Measurements from ENCODE around the gene GEMIN4. TPM values are rescaled to one million over a fixed set of nuclear protein-coding genes. Genes with fewer than 3 reads are reported as not detected.
"Not testable (repeated sequence)": the region's sequence is repeated elsewhere in the genome, so short reads cannot be mapped to it uniquely, and the experiment has no call there.

The GEMIN4 gene
- polyA plus RNA-seq (ENCODE audit: insufficient read length): 12.6 TPM

DNA sequence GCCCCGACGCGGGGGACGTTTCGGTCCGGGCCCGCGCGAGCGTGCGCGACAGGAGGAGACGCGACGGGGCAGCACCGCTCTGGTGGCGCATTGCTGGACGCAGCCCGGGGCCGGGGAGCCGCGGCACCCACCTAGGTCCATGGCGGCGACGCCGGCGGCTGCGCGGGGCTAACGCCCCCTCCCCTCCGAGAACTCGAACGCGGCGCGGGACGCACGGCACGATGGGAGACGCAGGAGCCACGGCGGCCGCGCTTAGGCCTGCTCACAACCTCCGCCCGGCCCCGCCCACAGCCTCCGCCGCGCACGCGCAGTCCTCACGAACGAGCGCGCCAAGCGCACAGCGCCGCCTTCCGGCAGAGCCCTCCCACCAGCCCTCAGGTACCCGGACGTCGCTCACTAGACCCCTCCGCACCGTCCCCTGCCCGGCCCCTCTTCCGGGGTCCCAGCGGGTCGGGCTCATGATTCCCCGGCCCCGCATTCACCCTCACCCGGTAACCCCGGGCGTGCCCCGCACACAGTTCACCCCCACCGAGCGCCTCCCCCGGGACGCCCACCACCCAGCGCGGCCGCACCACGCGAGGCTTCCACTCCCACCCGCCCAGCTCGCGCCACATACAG, at the start of gene GEMIN4:
Gene GEMIN4 (minus strand): TSS at position 263 of the 618 bp plus-strand sequence. CDS start 122 bp downstream, at position 141.
- DNase-seq (ENCODE audit: low read depth): peak; percentile 57

DNA sequence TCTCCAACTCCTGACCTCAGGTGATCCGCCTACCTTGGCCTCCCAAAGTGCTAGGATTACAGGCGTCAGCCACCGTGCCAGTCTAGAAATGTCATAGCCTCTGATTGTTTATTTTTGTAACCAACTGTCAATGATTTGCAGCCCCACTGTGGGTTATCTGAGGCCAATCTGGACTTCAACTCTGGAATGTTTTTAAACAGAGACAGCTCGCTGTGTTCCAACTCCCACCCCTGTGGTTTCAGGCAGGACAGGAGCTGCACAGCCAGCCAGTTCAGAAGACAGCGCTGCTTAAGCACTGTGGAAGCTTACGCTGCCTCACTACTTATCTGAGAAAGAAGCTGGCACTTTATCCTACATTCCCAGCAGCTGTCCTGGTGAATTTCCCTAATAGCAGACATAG, 49.6 kb upstream of the GEMIN4 start:
- no peak for DNase-seq (ENCODE audit: low read depth)

DNA sequence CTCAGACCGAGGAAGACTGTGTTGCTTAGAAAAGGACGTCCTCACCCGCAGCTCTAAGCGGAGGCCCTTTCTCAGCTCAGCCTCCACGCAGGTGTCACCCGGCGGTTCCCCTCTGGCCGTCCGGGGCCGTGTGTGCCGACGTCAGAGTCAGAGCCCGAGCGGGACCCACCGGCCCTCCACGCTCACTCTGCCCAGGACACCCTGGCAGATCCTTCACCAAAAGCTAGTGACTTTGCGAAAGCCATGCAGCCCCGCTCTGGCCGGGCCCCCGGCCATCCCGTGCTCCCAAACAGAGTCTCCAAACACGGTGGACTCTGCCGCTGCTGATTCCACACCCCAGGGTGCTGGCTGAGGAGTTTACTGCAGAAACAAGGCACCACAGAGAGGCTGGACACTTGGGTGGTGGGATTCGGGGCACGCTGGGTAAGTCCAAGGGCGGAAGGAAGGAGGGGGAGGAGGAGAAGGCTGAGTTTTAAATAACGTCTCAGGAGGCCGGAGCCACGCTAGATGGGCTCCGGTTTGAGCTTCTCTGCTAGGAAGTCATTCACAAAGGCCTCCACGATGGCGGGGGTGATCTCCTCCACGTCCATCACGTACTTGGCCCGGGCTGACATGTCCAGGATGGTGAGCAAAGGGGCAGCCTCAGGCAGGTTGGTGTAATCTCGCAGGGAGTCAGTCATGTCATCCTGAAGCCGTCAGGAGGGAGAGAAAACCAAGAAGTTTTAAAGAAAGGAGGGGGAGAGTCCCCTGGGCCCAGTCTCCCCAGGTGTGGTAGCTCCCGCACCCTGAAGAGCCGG, 48.6 kb upstream of the GEMIN4 start:
- DNase-seq (ENCODE audit: low read depth): no peak

DNA sequence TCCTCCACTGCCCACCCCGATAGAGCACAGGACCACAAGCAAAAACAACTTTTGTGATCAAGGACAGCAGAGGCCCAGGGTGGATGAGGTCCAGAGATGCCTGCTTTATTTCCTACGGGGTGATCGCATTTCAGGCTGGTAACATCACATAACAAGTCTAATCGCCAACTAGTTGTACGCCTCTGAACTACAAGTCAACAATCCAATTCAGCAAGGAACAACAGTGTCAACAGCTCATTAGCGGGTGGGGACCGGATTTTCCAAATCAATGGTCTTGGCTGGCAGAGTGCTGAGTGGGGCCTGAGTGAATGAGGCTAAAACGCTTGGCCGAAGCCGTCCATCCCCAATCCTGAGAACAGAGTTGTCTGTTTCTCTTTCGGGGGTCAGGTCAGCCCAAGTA, 47.2 kb upstream of the GEMIN4 start:
- DNase-seq (ENCODE audit: low read depth): no peak

DNA sequence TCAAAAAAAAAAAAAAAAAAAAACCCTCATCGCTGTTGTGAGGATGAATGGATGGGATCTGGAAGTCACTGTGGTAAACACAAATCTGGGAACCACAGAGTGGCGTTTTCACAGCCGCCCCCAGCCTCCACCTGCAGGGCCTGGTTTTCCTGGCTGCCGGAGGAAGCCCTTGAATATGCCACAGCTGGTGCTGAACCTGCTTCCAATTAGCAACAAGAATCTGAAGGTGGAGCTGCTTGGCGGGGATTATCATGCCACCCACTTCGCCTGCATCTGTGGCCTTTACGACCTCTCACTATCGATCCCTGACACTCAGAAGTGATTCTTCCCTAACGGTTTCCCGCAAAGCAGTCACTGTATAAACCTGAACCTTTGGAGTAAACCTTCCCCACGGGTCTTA, 46.2 kb upstream of the GEMIN4 start:
- DNase-seq (ENCODE audit: low read depth): no peak

DNA sequence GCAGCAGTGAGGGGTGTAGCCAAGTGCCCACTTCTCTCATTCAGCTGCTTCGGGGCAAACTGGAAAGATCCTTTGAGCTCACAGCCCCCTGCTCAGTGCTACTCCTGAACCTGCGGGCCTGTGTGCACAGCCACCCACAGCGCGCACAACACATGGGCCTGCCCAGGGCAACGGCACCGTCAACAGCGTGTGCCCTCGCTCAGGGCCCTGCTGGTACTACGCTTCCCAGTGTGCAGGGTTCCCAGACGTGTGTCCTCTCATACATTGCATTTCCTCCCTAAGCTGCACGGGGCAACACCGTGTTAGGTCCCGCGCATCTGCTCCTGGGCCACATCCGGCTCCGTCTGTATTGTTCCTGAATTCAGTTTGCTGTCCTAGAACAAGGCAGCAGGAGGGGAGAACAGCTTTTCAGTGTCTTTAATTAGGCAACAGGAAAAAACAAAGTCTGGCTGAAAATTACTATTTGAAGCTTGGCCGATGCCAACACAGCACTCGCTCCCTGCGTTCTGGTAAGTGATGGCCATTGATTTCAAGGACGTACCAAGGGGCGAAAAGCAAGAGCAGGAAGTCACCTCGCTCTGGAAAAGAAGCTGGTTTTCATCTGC, 45.3 kb upstream of the GEMIN4 start:
- no peak for DNase-seq (ENCODE audit: low read depth)

DNA sequence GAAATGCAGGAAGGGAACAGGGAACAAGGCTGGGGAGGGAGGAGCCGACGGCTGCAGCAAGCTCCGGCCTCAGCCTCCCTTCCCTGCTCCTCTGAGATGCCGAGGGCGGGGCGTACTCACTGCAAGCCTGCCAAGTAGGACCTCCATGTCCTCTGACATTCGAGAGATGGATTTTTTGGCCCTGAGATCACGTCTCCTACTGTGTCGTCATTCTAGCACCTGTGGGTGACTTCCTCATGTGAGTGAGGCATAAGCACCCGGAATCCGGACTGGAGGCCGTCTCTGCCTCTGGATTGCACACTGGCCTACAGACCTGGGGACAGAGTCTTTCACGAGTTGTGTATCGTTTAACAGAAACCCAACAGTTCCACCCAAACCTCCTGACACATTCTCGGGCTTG, 44.5 kb upstream of the GEMIN4 start:
- no peak for DNase-seq (ENCODE audit: low read depth)

DNA sequence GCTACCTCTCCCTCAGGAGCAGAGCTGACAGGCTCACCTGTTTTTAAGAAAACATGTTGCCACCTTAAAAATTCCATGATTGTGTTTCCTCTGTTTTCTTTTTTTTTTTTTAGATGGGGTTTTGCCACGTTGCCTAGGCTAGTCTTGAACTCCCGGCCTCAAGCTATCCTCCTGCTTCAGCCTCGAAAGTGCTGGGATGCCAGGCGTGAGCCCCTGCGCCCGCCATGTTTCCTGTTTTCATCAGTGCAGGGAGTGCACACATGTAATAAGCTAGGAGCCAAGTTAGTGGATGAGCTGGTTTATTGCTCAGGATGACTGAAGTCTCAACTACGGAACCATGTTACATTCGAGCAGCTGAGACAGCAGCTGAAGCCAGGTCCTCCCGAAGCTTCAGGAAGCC, 43.7 kb upstream of the GEMIN4 start:
- DNase-seq (ENCODE audit: low read depth): no peak

DNA sequence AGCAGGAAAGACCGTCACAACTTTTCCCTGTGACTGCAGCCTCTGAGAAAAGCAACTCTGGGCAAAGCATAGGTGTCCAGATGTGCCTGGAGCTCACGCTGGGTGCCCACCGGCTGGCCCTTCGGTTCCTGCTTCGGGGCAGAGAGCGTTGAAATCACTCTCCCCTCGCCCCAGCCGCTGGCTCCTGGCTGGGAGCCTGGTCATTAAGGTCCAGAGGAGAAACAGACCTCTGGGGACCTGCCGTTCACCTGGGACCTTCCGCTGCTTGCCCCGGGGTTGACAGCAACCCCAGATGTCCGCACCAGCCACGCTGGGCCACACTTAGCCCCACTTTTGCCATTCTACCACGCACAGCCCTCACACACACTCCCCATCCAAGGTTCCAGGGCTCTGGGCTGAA, 43.2 kb upstream of the GEMIN4 start:
- DNase-seq (ENCODE audit: low read depth): no peak

DNA sequence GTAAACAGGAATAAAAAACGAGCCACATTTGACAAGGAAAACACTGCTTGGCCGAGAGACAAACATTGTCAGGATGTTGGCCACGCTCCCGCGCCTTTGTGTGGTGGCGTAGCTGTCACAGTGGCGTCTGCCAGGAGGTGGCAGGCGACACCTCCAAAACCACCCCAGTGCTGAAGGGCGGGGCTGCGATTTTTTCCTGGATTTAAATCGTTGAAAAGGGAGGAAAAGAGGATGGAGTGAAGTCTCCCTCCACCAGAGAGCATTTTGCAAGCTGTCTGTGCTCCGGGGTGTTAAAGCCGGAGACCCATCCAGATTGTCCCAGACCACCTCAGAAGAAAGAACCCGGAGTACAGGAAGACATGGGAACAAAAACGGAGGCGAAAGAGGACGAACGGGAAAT, 42.8 kb upstream of the GEMIN4 start:
- DNase-seq (ENCODE audit: low read depth): peak; percentile 76

DNA sequence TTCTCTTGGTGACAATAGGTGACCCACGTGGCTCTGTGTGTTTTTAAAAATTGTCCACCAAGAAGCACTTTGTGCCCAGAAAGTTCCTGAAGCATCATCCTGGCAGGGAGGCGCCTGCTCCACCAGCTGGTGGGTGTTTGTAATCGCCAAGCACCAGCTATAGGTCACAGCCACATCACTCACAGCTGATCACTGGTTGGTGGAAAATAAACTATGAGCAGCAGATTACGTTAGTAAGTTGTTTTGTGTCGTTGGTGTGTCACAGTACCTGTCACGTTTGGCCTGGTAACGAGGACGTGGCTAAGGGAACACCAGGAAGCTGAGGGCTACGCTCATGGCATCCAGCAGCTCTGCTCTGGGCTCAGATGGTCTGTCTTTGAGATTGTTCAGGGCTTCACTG, 40.2 kb upstream of the GEMIN4 start:
- no peak for DNase-seq (ENCODE audit: low read depth)

DNA sequence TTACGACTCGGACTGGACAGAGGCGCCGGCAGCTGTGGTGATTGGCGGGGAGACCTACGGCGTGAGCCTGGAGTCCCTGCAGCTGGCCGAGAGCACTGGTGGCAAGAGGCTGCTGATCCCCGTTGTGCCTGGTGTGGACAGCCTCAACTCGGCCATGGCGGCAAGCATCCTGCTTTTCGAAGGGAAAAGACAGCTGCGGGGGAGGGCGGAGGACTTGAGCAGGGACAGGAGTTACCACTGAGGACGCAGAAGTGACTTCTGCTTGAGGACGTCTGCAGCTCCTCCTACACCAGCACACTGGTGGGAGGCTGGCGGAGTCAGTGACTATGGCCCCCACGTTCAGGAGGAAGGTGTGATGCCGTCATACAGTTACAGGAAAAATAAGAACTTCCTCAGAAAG, 39.8 kb upstream of the GEMIN4 start:
- DNase-seq (ENCODE audit: low read depth): no peak

DNA sequence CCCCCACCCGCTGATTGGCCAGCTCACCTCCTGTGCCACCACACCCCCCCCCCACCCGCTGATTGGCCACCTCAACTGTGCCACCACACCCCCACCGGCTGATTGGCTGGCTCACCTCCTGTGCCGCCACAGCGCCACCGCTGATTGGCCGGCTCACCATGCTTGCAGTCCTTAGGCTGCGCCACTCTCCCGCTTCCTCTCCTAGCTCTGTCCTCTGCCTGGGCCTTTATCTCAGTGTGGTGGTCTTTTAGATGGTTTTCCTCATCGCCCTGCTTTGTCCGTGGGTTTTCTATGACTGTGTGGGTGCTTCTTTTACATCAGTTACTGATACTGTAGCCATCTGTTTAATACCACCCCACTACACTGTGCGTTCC, 38.8 kb upstream of the GEMIN4 start:
- not testable (repeated sequence) for DNase-seq (ENCODE audit: low read depth)

DNA sequence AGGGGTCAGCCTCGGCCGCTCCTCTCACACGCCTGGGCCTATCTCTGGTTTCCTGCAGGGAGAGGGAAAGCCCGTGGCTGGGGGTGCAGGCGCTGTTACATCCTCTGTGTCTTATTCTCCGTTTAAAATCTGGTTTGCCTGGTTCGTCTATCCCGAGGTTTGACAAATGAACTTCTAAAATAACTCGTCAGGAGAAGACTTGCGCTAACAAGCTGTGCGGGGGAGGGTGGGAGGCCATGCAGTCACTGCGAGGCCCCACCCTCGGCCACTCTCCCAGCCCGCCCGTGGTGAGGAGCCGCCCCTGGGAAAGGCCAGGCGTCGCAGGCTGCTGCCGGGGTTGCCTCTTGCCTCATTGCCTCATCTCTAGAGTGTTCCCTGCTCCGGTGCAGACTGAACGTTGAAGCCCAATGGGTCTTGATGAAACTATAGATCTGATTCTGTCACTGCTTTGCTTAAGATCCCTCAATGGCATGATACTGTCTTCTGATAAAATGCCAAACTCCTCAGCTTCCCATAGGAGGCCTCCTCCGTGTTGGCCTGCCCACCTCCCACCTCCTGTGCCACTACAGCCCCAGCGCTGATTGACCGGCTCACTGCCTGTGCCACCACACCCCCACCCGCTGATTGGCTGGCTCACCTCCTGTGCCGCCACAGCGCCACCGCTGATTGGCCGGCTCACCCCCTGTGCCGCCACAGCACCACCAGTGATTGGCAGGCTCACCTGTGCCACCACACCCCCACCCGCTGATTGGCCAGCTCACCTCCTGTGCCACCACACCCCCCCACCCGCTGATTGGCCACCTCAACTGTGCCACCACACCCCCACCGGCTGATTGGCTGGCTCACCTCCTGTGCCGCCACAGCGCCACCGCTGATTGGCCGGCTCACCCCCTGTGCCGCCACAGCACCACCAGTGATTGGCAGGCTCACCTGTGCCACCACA, 38.1 kb upstream of the GEMIN4 start:
- not testable (repeated sequence) for DNase-seq (ENCODE audit: low read depth)

DNA sequence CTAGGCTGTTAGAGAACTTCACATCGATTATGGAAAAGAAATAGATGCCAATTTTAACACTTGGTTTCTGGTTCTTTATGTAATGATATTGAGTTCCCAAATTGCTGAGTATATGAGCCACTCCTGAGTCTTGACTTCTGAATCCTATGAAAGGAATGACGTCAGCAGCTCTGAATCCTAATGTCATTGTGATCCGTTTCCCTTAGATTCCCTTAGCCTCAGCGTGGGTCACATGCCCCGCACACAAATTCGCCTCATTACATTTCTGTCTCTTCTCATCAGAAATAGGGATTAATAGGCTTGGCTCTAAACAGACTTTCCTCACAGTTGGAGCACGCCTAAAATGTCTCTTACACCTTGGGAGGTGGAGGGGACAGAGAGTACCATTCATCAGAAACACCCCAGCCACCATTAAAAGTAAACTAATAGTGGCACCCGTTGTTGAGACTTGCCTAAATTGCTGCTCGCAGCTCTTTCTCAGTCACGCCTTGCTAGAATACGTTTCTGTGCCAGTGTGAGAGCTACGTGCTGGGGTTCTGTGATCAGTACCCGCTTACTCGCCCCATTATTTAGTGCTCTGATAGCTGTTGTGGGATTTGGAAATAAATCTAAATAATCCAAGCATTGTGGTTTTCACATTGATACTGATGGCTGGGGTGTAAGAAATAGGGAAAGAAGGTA, 37.2 kb upstream of the GEMIN4 start:
- no peak for DNase-seq (ENCODE audit: low read depth)

DNA sequence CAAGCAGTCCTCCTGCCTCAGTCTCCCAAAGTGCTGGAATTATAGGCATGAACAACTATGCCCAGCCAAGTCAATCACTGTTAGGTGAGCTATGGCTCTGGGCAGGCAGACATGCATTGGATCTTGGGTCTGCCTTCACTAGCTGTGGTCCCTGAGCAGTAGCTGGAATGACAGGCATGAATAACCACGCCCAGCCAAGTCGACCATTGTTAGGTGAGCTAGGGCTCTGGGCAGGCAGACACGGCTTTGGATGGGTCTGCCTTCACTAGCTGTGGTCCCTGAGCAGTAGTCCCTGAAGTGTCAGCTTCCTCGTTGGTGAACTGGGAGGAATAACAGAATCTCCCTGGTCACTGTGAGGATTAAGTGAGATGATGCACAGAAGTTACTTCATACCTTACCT, 36.5 kb upstream of the GEMIN4 start:
- DNase-seq (ENCODE audit: low read depth): no peak

DNA sequence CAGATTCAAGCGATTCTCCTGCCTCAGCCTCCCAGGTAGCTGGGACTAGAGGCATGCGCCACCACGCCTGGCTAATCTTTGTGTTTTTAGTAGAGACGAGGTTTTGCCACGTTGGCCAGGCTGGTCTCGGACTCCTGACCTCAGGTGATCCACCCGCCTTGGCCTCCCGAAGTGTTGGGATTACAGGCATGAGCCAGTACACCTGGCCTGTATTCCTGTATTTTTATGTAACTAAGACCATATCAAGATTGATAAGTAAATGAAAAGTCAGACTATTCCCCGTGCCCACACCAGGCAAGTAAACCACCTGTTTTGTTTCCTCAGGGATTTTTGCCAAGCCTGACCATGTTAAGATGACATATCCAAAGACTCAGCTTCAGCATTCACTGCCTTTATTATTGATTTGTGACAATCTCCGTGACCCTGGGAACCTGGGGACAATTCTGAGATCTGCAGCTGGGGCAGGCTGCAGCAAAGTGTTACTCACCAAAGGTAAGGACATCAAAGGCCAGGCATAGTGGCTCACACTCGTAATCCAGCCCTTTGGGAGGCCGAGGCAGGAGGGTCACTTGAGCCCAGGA, 35.7 kb upstream of the GEMIN4 start:
- no peak for DNase-seq (ENCODE audit: low read depth)

DNA sequence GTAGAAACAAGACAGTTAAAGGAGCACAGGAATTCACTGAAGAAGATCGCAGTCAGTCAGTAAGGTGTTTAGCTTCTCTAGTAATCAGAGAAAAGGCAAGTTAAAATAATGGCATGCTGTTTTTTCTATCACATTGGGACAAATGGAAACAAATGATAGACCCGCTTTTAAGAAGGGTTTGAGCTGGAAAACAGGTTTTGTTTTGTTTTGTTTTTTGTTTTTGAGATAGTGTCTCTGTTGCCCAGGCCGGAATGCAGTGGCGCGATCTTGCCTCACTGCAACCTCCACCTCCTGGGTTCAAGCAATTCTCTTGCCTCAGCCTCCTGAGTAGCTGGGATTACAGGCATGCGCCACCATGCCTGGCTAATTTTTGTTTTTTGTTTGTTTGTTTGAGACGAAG, 33.8 kb upstream of the GEMIN4 start:
- not testable (repeated sequence) for DNase-seq (ENCODE audit: low read depth)

DNA sequence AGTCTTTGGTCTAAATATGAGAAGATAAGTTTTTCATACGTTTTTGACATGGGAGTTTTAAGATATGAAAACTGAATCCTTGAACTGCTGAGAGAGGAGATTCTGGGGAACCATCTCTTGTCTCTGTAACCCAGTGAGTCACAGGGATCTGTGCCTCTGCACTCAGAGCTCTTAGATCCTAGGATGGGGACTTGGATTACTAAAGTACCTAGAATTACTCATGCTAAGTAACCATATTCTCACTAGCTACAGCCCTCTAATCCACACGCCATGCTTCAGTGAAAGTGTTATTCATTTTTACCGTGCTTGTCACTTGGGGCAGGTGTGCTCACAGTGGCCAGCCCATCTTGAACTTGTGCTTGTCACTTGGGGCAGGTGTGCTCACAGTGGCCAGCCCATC, 32.1 kb upstream of the GEMIN4 start:
- DNase-seq (ENCODE audit: low read depth): no peak

DNA sequence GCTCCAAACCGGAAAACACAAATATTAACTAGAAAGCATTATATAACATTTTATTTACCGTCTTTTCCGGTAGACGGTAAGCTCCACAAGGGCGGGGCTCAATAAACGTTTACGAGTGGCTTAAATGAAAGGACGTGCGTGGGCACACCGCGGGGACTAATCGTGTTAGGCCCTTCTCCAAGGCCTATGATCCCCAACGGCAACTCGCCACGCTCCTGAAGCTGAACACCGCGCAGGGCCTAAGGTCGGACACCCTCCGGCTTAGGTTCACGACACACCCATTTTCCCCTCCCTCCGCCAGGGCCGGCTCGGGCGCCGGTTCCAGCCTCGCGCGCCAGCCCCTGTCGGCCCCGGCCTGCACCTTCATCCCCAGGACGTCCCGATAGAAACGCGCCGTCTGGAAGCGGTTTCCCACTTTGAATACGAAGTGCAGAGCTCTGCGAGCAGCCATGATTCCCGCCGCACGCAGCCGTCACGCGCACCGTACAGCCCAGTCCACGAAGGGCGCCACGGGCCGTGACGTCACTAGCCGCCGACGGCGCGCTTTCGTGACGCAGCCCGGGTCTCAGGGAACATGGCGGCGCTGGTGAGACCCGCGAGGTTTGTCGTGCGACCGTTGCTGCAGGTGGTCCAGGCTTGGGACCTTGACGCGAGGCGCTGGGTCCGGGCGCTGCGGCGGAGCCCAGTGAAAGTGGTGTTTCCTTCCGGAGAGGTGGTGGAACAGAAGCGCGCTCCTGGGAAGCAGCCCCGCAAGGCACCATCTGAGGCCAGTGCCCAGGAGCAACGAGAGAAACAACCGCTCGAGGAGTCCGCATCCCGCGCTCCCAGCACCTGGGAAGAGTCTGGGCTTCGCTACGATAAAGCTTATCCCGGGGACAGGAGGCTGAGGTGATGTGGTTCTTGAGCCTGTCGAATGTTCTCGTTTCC, 30.0 kb upstream of the GEMIN4 start, which contains the start of the genes GLOD4 and MRM3:
Gene GLOD4 (minus strand): TSS at position 476 of the 927 bp plus-strand sequence. CDS start 25 bp downstream, at position 451.
Gene MRM3 (plus strand): TSS at position 549 of the 927 bp plus-strand sequence. CDS start 26 bp downstream, at position 575.
- peak; percentile 68 for DNase-seq (ENCODE audit: low read depth)
